ENCODE data around the gene ECEL1. TPM values are rescaled to one million over a fixed set of nuclear protein-coding genes. Genes with fewer than 3 reads are reported as not detected.
A peak's percentile ranks its signal among the peaks of the same experiment; 100 is the strongest.

The ECEL1 gene
- total and polyA plus RNA-seq, 9 of the 15 experiments (the other 6 are each of a cell fraction or from before 2014, with no cell fraction given): 0.09 TPM; not detected in 8

DNA sequence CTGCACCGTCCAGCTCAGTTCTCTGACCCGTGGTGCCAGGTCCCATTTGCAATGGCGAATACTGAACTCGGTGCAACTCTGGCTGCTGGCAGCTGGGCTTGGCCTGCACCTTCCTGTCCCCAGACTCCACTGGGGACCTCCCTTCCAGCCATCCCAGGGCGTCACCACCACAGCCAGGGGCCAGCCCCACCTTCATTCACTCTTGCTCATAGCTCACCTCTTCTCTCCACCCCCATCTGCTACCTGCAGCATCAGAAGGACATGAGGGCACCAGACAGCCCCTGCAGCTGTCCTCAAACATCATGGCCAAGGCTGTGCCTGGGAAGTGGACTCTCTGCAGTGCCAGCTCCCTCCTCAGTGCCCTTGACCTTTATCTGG lies 47.9 kb downstream of the ECEL1 start:
- no peak for TF ChIP-seq TAF1 (IDR thresholded peaks at IDR 0.05; ENCODE audit: control insufficient read depth, extremely low read depth, insufficient read depth, low read length, severe bottlenecking)
- no peak for DNase-seq (ENCODE audit: extremely low read depth in 1 of 4, low spot score in 3 of 4)
- ChIA-PET CTCF (ENCODE audit: low intra/inter-chr PET ratio) (no interaction called here), POLR2A (no interaction called here)
- peaks cover 0 to 10% of the 10 kb centered on the region in 2 experiments; a peak in 2 of 5 replicates for H3K4me1 ChIP-seq (replicated peaks in 1 of 2; ENCODE audit: control insufficient read depth in 2 of 2, insufficient read depth in 2 of 2, low read length in 2 of 2)
- intact Hi-C loops (cut with micrococcal nuclease): loop anchor here (2.0 to 10.0 kb wide), 4 partner anchors 72 to 587 kb away; no protein-coding TSS in a partner anchor
- no CpG with 5 or more reads among the region's 5 CpGs for WGBS (ENCODE audit: insufficient coverage, low coverage, missing lambda C conversion rate)
- H3K36me3 ChIP-seq (ENCODE audit: control insufficient read depth, insufficient read depth, low read length): no peaks in the 10 kb centered on the region
- no peaks in the 10 kb centered on the region for H3K9me3 ChIP-seq (replicated peaks; ENCODE audit: control insufficient read depth, insufficient read depth, low read depth, low read length)
- FAIRE-seq: no peak
- H3K4me2 ChIP-seq (ENCODE audit: insufficient read depth, low read length): no peak overlapping the region
- no peak overlapping the region for H3K27ac ChIP-seq (ENCODE audit: extremely low read depth, low read depth, low read length)
- 0 out of 2 replicates have a peak, but pooled peaks cover 3% of the 10 kb centered on the region for H4K20me1 ChIP-seq (replicated peaks; ENCODE audit: control insufficient read depth, insufficient read depth, low read length)
- no peak overlapping the region for H3K4me3 ChIP-seq
- H2AFZ ChIP-seq (ENCODE audit: low read depth, low read length): no peak overlapping the region
- no TSS peak for BruUV-seq (replicated peaks)
- no peaks in the 10 kb centered on the region for H3K9me1 ChIP-seq (ENCODE audit: control insufficient read depth, insufficient read depth, low read length)
- no peaks in the 10 kb centered on the region for H3K79me2 ChIP-seq (ENCODE audit: control insufficient read depth, insufficient read depth, low read length)
- in situ Hi-C loops (cut with MboI): loop anchor here (5.0 kb wide), 1 partner anchor 112 kb away; no protein-coding TSS in a partner anchor
- H3K9ac ChIP-seq (ENCODE audit: insufficient read depth in 1 of 2, low read depth in 2 of 2, low read length in 2 of 2): no peak overlapping the region
- H3K27me3 ChIP-seq (ENCODE audit: control insufficient read depth in 2 of 2, insufficient read depth in 2 of 2, low read length in 2 of 2): peaks cover 0 to 30% of the 10 kb centered on the region in 2 experiments; a peak in 3 of 5 replicates
- ATAC-seq: peak; percentile 6; the same call in 2 of the 3 replicates

DNA sequence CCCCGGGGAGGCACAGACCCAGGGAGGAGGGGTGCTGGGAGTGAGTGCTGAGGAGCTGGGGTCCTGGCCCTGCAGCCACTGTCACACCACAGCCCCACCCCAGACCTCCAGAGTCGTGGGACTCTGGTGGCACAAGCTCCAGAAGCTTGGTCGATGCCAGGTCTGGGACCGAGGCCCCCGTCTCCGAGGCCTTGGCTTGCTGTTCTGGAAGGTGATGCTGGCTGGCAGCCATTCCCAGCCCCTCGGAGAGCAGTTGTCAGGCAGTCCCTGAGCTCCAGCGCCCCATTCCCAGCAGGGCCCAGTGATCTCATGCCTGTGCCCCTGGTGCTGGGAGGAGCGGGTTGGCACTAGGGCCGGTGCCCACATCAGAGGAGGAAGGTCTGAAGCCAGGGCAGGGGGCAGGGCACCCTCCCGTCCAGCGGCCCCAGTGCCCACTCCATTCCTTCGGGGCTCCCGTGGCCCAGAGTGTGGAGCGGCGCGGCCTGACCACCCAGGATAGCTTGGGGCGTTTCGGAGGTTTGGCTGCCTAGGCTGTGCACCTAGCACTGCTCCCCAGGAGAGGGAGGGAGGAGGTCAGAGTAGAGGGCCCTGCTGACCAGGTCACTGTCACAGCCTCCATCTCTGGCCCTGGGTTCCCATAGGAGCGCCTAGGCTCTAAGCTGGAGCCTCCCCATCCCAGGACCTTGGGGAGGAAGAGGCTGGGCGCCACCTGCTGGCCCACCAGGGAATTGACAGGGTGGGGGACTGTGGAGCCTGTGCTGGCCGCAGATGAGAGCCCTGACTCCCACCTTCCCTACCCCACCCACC lies 48.5 kb downstream of the ECEL1 start:
- no peaks in the 10 kb centered on the region for H3K9me3 ChIP-seq (replicated peaks; ENCODE audit: control insufficient read depth, insufficient read depth, low read depth, low read length)
- H2AFZ ChIP-seq (ENCODE audit: low read depth, low read length): no peak overlapping the region
- no peak overlapping the region for H3K9ac ChIP-seq (ENCODE audit: insufficient read depth in 1 of 2, low read depth in 2 of 2, low read length in 2 of 2)
- peaks cover 0 to 36% of the 10 kb centered on the region in 2 experiments; a peak in 3 of 5 replicates for H3K27me3 ChIP-seq (ENCODE audit: control insufficient read depth in 2 of 2, insufficient read depth in 2 of 2, low read length in 2 of 2)
- no peaks in the 10 kb centered on the region for H3K9me1 ChIP-seq (ENCODE audit: control insufficient read depth, insufficient read depth, low read length)
- POLR2A ChIA-PET: interaction anchor here (0.8 kb wide), 1 partner anchor 25 kb away, joined by 3 read pairs; no protein-coding TSS in a partner anchor
- CTCF ChIA-PET (ENCODE audit: low intra/inter-chr PET ratio): interaction anchor here (0.6 kb wide), 1 partner anchor 103 kb away, joined by 3 read pairs; no protein-coding TSS in a partner anchor
- intact Hi-C loops (cut with micrococcal nuclease) (loop anchor here (10.0 kb wide), 1 partner anchor 294 kb away; no protein-coding TSS in a partner anchor), in situ Hi-C loops (cut with MboI) (loop anchor here (5.0 kb wide), 1 partner anchor 112 kb away; no protein-coding TSS in a partner anchor)
- DNase-seq (ENCODE audit: extremely low read depth in 1 of 4, low spot score in 3 of 4) (peak in 3 of 4 experiments; percentile 14 to 34 (median 17)), FAIRE-seq (peak; percentile 85), ATAC-seq (peak; percentile 86)
- no peaks in the 10 kb centered on the region for H3K36me3 ChIP-seq (ENCODE audit: control insufficient read depth, insufficient read depth, low read length)
- TF ChIP-seq RAD21 (CRISPR knock-in tag; conservative IDR thresholded peaks at IDR 0.05 in 1 of 2, IDR thresholded peaks at IDR 0.05 in 1 of 2) (peak in 1 of 2 experiments; percentile 37; a peak in 2 of 4 replicates), PHF8 (IDR thresholded peaks at IDR 0.05; ENCODE audit: borderline replicate concordance, low read length) (no peak), ZKSCAN8 (CRISPR knock-in tag; IDR thresholded peaks at IDR 0.05) (no peak)
- TF ChIP-seq, protein P1, sequence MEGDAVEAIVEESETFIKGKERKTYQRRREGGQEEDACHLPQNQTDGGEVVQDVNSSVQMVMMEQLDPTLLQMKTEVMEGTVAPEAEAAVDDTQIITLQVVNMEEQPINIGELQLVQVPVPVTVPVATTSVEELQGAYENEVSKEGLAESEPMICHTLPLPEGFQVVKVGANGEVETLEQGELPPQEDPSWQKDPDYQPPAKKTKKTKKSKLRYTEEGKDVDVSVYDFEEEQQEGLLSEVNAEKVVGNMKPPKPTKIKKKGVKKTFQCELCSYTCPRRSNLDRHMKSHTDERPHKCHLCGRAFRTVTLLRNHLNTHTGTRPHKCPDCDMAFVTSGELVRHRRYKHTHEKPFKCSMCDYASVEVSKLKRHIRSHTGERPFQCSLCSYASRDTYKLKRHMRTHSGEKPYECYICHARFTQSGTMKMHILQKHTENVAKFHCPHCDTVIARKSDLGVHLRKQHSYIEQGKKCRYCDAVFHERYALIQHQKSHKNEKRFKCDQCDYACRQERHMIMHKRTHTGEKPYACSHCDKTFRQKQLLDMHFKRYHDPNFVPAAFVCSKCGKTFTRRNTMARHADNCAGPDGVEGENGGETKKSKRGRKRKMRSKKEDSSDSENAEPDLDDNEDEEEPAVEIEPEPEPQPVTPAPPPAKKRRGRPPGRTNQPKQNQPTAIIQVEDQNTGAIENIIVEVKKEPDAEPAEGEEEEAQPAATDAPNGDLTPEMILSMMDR (IDR thresholded peaks at IDR 0.05 in 2 of 3, conservative IDR thresholded peaks at IDR 0.05 in 1 of 3; ENCODE audit: insufficient read depth in 2 of 3, low read depth in 1 of 3, low read length in 3 of 3): peak in 2 of 3 experiments; percentile 20 to 25; a peak in 3 of 6 replicates
- no peaks in the 10 kb centered on the region for H3K79me2 ChIP-seq (ENCODE audit: control insufficient read depth, insufficient read depth, low read length)
- BruUV-seq (replicated peaks): no TSS peak
- H4K20me1 ChIP-seq (replicated peaks; ENCODE audit: control insufficient read depth, insufficient read depth, low read length): 0 out of 2 replicates have a peak, but pooled peaks cover 3% of the 10 kb centered on the region
- H3K4me1 ChIP-seq (replicated peaks in 1 of 2; ENCODE audit: control insufficient read depth in 2 of 2, insufficient read depth in 2 of 2, low read length in 2 of 2): peaks cover 0 to 4% of the 10 kb centered on the region in 2 experiments; a peak in 2 of 5 replicates
- no peak overlapping the region for H3K4me2 ChIP-seq (ENCODE audit: insufficient read depth, low read length)
- no peak overlapping the region for H3K27ac ChIP-seq (ENCODE audit: extremely low read depth, low read depth, low read length)
- WGBS (ENCODE audit: insufficient coverage, low coverage, missing lambda C conversion rate): 3% methylated on average over 5 of the region's 22 CpGs
- H3K4me3 ChIP-seq: no peak overlapping the region
